SIG-M5 treated with dmso at 0.1 percent for 504 hours (cell line): Measurements from ENCODE around the gene FILIP1L.

Experiments used
- DNase-seq: peaks from one replicate; lab custom pipeline; 2025; ENCODE audit not compliant: unreplicated experiment; lab: John Stamatoyannopoulos, UW

FILIP1L gene

DNA sequence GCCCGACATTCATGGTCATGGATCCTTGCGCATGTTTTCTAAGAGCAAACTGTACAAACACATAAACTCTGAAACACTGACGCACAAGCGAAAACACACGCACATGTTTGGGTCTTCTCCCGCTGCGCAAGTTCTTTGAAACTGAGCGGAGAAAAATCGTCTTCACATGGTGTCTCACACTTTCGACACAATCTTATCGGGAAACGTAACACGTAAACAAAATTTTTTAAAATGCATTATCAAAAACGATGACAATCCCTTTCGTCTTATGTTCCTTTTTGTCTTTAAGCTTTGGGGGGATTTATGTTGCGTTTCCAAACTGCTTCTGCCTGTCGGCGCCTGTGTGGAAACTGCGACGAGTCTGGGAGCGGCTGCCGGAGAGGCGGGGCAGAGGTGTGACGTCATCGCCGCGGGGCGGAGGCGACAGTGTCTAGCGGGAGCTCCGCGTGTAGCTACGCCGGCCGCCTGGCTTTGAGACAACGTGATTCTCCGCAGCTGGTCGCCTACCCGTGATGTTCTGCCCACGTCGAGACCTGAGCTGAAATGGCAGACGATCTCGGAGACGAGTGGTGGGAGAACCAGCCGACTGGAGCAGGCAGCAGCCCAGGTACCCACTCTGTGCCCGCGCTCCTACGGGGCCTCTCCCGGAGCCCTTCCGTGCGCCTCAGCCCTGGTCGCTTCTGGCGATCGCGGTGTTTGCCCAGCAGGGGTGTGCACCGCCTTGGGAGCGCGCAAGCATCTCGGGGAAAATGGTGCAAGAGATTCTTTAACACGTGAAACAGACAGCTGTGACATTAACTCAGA lies 296.7 kb downstream of the FILIP1L start, which contains the start of gene CMSS1:
Gene CMSS1, plus strand, starts transcription at position 426 of the 804 bp plus-strand sequence.
- DNase-seq: peak; percentile 85

DNA sequence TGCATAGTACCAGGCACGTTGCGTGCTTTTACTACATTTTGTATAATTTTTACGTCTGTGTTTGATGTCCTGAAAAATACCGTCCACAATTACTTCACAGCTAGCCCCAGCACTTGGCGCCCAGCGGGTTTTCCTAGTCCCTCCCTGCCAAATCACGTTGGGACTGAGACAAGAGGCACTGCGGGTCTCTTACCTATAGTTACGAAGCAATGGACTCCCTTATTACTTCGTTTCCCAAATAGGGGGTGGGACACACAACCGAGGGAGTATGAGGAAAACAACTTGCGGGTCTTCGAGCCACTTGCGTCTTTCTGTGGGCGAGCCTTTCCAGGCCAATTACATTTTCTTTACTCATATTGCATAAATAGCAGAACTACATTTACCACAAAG lies 297.3 kb downstream of the FILIP1L start:
- DNase-seq: peak; percentile 10

DNA sequence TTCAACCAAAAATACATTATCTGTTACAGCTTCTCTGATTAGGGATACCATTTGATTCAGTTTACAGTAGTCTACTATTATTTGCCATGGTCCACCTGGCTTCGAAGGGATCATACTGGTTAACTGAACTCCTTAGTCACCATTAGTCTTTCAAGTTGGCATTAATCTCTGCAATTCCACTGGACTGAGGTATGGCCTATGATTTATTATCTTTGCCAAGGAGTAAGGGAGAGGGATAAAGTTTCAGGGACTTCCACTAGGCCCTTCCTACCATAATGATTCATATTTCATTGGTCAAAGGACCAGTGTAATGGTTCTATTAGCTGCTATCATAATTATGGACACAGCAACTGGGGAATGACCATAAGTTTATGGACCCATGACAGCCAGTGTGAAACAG lies 303.9 kb downstream of the FILIP1L start:
- DNase-seq: no peak

DNA sequence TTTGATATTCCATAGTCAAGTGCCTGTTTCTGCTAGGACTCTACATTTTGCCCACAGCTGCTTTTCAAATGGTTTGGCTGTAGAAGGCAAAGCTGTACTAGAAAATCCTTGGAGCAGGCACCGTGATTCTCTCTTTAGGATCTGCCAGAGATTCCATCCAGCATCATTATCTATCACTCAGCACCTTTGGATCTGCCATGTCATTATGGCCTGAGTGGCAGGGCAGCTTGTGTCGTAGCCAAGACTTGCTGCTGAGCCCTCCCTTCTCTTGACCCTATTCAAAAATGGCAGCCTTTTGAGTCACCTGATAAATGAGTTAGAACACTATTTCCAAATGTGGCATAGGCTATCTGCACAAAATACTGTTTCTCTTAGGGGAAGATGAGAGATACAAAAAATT lies 304.7 kb downstream of the FILIP1L start:
- DNase-seq: no peak

DNA sequence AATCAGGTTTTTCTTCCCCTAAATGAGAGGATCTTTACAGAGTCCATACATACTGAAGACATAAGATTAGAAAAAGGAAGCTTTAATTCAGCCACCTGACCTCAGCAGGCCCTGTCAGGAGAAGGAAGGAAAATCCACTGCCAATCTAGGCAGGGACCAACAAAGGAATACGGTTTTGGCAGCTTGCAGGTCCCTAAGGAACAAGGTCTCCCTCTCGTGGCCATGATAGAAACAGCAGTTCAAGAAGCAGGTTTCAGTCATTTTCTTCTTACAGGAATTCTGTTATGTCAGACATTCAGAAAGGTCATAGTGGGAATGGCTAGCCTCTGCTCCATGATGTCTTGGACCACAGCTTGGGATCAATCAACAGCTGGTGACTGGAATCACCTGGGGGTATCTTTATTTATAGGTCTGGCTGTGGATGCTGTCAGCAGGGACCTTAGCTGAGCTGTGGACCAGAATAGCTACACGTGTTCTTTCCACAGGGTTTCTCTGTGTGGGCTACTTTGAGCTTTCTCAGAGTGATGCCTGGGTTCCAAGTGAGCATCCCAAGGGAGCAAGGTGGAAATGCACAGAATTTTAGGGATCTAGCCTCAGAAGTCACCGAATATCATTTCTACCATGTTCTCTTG lies 306.0 kb downstream of the FILIP1L start:
- peak; percentile 52 for DNase-seq

DNA sequence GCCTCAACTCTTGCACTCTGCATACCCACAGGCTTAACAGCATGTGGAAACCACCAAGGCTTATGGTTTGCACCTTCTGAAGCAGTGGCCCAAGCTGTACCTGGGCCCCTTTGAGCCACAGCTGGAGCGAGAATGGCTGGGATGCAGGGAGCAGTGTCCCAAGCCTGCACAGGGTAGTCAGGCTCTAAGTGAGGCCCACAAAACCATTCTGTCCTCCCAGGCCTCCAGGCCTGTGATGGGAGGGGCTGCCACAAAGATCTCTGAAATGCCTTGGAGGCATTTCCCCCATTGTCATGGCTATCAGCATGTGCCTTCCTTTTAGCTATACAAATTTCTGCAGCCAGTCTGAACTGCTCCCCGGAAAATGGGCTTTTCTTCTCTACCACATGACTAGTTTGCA lies 309.1 kb downstream of the FILIP1L start:
- DNase-seq: no peak

DNA sequence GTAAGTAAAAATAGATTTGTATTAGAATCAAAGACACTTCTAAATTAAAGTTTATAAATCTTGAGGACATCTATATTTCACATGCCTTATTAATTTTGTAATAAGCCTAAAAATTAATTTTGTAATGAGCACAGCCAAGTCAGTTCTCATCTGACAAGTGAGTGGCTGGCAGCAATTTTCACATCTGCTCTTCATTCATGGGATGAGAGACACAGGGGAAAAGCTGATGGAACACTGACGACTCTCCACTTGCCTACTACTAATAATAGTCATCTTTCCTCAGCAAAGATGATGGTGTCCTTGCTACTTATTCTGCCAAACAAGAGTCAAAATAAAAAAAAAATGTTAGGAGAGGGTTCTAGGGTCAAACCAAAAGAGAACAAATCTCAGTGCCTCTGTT lies 311.0 kb downstream of the FILIP1L start:
- no peak for DNase-seq

DNA sequence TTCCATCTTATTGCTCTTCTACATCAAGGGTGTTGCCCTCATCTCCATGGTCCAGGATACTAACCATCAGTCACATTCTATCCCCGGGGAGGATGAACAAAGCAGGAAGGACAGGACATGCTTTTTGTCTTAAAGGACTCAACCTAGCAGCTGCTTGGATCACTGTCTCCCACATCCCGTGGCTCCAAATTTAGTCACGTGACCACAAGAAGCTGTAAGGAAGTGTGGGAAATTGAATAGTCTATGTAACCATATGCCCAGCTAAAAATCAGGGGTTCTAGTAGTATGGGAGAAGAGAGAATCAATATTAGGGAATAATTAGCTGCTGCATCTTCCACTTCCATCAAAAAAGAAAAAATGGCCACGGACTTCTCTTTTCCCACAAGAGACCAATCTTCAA lies 314.9 kb downstream of the FILIP1L start:
- no peak for DNase-seq

DNA sequence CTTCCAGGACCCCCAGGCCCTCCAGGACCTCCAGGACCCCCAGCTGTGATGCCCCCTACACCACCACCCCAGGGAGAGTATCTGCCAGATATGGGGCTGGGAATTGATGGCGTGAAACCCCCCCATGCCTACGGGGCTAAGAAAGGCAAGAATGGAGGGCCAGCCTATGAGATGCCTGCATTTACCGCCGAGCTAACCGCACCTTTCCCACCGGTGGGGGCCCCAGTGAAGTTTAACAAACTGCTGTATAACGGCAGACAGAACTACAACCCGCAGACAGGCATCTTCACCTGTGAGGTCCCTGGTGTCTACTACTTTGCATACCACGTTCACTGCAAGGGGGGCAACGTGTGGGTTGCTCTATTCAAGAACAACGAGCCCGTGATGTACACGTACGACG lies 318.7 kb downstream of the FILIP1L start:
- DNase-seq: no peak

DNA sequence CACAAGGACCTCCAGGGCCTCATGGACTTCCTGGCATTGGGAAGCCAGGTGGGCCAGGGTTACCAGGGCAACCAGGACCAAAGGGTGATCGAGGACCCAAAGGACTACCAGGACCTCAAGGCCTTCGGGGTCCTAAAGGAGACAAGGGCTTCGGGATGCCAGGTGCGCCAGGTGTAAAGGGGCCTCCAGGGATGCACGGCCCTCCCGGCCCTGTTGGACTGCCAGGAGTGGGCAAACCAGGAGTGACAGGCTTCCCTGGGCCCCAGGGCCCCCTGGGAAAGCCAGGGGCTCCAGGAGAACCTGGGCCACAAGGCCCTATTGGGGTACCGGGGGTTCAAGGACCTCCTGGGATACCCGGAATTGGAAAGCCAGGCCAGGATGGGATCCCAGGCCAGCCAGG lies 319.8 kb downstream of the FILIP1L start:
- DNase-seq: no peak

DNA sequence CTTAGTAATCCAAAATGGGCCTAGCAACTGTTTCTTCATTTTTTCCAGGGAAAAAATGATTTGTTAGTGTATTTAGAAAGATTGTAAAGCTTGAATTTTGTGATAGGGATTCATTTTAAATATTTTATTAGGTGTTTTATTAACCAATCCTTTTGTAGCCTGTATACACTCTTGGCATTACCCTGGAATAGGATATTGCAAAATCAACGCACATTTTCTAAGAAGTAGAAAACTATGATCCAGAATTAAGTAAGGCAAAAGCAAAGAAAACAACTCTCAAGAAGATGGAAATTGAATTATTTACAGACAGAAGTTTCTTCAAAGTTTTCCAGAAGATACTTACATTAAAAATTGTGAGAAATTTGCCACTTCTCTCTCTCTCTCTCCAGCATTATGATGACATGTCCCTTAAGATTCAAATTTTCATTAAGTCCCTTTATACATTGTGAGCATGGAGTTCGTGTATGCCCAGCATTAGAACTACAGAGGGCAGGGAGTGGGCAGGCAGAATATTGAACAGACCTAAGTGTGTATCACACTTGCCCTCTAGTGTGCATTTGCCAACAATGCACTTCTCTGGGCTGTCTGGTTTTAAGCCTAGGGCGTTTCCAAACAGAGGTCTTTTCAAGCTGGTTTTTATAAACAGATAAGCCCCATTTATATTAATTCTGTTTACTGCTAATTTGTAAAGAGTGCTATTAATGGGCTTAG lies 325.1 kb downstream of the FILIP1L start:
- peak; percentile 52 for DNase-seq
